CD8-positive, alpha-beta memory T cell (primary cell): ENCODE results near the gene SLC16A7. TPM values are rescaled to one million over a fixed set of nuclear protein-coding genes. Genes with fewer than 3 reads are reported as not detected.

ENCODE experiments used
- CTCF ChIA-PET: fragments of 350-600 bp; sonication (Branson Sonifier 250); formaldehyde crosslinking; loops from one replicate; lab custom pipeline; 2021; ENCODE audit warnings: antibody characterized with exemption; lab: Charles Lee
- POLR2A ChIA-PET: fragments of 350-600 bp; sonication (Branson Sonifier 250); formaldehyde crosslinking; loops from one replicate; lab custom pipeline; 2021; ENCODE audit warnings: antibody characterized with exemption; lab: Charles Lee
- DNase-seq, 5 donors: peaks; one replicate each; pipeline versions ENCODE4 v3.0.0 to v3.0.0-alpha.2; 2020 to 2022; ENCODE audit warnings: mixed read lengths in 1 of 5
- H3K27ac ChIP-seq: one replicate; pipeline ENCODE4 v1.7.0; 2013; ENCODE audit warnings: low read depth, mild to moderate bottlenecking, low read length, moderate library complexity
- H3K27me3 ChIP-seq: 2 replicates; pipeline ENCODE4 v1.7.0; 2013; ENCODE audit warnings: low read length, mild to moderate bottlenecking; ENCODE audit not compliant: insufficient read depth, poor library complexity, severe bottlenecking
- H3K36me3 ChIP-seq: 2 replicates; pipeline ENCODE4 v1.7.0; 2013; ENCODE audit warnings: mild to moderate bottlenecking, low read length, moderate library complexity; ENCODE audit not compliant: insufficient read depth
- H3K4me1 ChIP-seq: 2 replicates; pipeline ENCODE4 v1.7.0; 2013; ENCODE audit warnings: mild to moderate bottlenecking, low read length, moderate library complexity; ENCODE audit not compliant: insufficient read depth
- H3K4me3 ChIP-seq: 2 replicates; pipeline ENCODE4 v1.7.0; 2013; ENCODE audit warnings: mild to moderate bottlenecking, low read length
- H3K9me3 ChIP-seq: 2 replicates; pipeline ENCODE4 v1.7.0; 2013; ENCODE audit warnings: mild to moderate bottlenecking, low read length
- H3K27ac Mint-ChIP-seq, 8 donors: one replicate each; pipeline ENCODE4 v1.8.0; 2020 to 2021; ENCODE audit warnings: mixed read lengths in 8 of 8, mild to moderate bottlenecking in 6 of 8, inconsistent platforms in 3 of 8, moderate library complexity in 3 of 8
- H3K27me3 Mint-ChIP-seq, 2 donors: one replicate each; pipeline ENCODE4 v1.8.0; 2020 to 2021; ENCODE audit warnings: mixed read lengths in 2 of 2, mild to moderate bottlenecking in 1 of 2, moderate library complexity in 1 of 2
- H3K36me3 Mint-ChIP-seq, 3 donors: one replicate each; pipeline ENCODE4 v1.8.0; 2020 to 2021; ENCODE audit warnings: mixed read lengths in 3 of 3, inconsistent platforms in 1 of 3, mild to moderate bottlenecking in 1 of 3
- H3K4me1 Mint-ChIP-seq, 3 donors: one replicate each; pipeline ENCODE4 v1.8.0; 2020 to 2021; ENCODE audit warnings: mixed read lengths in 3 of 3, inconsistent platforms in 1 of 3, mild to moderate bottlenecking in 1 of 3
- H3K4me3 Mint-ChIP-seq, 7 donors: one replicate each; pipeline ENCODE4 v1.8.0; 2020 to 2021; ENCODE audit warnings: mixed read lengths in 7 of 7, mild to moderate bottlenecking in 6 of 7, moderate library complexity in 4 of 7, inconsistent platforms in 2 of 7
- H3K9me3 Mint-ChIP-seq, 5 donors: one replicate each; pipeline ENCODE4 v1.8.0; 2020 to 2022; ENCODE audit warnings: mixed read lengths in 5 of 5, mild to moderate bottlenecking in 3 of 5, moderate library complexity in 2 of 5, inconsistent platforms in 1 of 5
- polyA plus RNA-seq: library from polyadenylated mRNA; unstranded; fragments of 300-500 nt; fragmentation: Illumina TruSeq; gene quantifications from one replicate; pipeline ENCODE4 v1.2.3, GENCODE V29; 2021
- total RNA-seq, 2 experiments: library from RNA; stranded (reverse); gene quantifications; one replicate each; pipeline ENCODE4 v1.2.3, GENCODE V29; 2021

The SLC16A7 gene
- total and polyA plus RNA-seq, 3 experiments from 2014 or later = 30.3 to 35.1 (median 34.0) TPM

DNA sequence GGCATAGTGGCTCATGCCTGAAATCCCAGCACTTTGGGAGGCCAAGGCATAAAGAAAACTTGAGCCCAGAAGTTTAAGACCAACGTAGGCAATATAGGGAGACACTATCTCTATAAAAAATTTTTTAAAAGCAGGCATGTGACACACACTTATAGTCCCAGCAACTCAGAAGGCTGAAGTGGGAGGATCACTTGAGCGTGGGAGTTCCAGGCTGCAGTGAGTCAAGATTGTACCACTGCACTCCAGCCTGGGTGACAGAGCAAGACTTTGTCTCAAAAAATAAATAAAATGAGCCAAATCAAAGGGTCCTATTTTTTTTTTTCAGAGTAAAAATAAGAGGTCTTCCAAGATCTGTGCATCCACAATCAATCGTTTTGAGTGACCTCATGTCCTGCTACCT, 237.6 kb downstream of the SLC16A7 start:
- H3K4me3 Mint-ChIP-seq = no peak overlapping the region
- H3K4me1 Mint-ChIP-seq = no peaks in the 10 kb centered on the region
- H3K36me3 ChIP-seq = no peaks in the 10 kb centered on the region
- no peak for DNase-seq
- ChIA-PET CTCF (interaction anchor here (1.6 kb wide), 1 partner anchor 55 kb away, joined by 3 read pairs; no protein-coding TSS in a partner anchor), POLR2A (no interaction called here)
- H3K27me3 Mint-ChIP-seq = peaks cover 7 to 9% of the 10 kb centered on the region in 2 donors
- H3K27ac ChIP-seq = no peak overlapping the region
- H3K9me3 ChIP-seq = no peaks in the 10 kb centered on the region
- no peak overlapping the region for H3K4me3 ChIP-seq
- H3K9me3 Mint-ChIP-seq = no peaks in the 10 kb centered on the region
- no peaks in the 10 kb centered on the region for H3K36me3 Mint-ChIP-seq
- H3K27me3 ChIP-seq = no peaks in the 10 kb centered on the region
- no peak overlapping the region for H3K27ac Mint-ChIP-seq
- no peaks in the 10 kb centered on the region for H3K4me1 ChIP-seq

DNA sequence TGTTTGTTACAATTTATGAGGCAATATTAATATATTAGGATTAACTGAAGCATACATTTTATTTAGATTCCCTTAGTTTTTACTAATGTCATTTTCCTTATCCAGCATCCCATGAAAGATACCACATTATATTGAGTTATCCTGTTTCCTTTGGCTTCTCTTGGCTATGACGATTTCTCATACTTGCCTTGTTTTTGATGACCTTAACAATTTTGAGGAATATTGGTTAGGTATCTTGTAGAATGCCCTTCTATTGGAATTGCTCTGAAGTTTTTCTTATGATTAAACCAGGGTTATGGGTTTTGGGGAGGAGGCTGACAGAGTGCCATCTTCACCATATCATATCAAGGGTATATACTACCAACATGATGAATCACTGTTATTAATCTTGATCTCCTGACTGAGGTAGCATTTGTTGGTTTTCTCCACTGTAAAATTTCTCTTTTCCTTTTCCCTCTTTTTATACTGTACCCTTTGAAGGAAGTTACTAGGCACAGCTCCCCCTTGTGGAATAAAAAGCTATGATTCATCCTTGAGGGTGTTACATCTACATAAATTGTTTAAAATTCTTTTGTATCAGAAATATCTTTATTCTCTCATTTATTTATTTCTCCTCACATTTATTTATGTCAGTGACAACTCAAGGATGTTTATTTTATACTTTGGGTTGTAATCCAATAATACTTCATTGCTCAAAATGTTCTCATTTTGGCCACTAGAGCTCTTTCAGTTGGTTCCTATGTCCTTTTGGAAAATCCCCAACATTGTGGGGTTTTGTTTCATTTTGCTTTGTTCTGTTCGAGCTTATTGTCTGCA, 239.0 kb downstream of the SLC16A7 start:
- H3K4me3 ChIP-seq = no peak overlapping the region
- H3K9me3 Mint-ChIP-seq = no peaks in the 10 kb centered on the region
- ChIA-PET POLR2A (no interaction called here), CTCF (interaction anchor here (1.2 to 1.4 kb wide), 2 partner anchors 17 to 389 kb away, joined by 3 to 7 read pairs; no protein-coding TSS in a partner anchor)
- no peaks in the 10 kb centered on the region for H3K4me1 ChIP-seq
- H3K36me3 ChIP-seq = no peaks in the 10 kb centered on the region
- H3K9me3 ChIP-seq = no peaks in the 10 kb centered on the region
- H3K4me1 Mint-ChIP-seq = no peaks in the 10 kb centered on the region
- no peaks in the 10 kb centered on the region for H3K36me3 Mint-ChIP-seq
- DNase-seq = peak in 1 of 5 donors; percentile 10
- no peak overlapping the region for H3K27ac Mint-ChIP-seq
- H3K4me3 Mint-ChIP-seq = no peak overlapping the region
- H3K27ac ChIP-seq = no peak overlapping the region
- H3K27me3 ChIP-seq = no peaks in the 10 kb centered on the region
- H3K27me3 Mint-ChIP-seq = peaks cover 8 to 9% of the 10 kb centered on the region in 2 donors
